Activated CD8-positive, alpha-beta T cell treated with anti-CD3 and anti-CD28 coated beads, Interleukin-2, amount 10 ng/mL, durations not matched to agents 7 days and 5 days (primary cell): ENCODE data around the gene CD28. TPM values are rescaled to one million over a fixed set of nuclear protein-coding genes. Genes with fewer than 3 reads are reported as not detected.
"Not testable (repeated sequence)": the region's sequence is repeated elsewhere in the genome, so short reads cannot be mapped to it uniquely, and the experiment has no call there.

Experiments used
- ATAC-seq: fragments of 150-1000 bp; cut with Tn5 transposase; one replicate; pipeline ENCODE4 v1.10.0; 2021; ENCODE audit warnings: moderate library complexity
- CTCF ChIA-PET: fragments of 350-600 bp; sonication (Branson Sonifier 250); formaldehyde crosslinking; loops from one replicate; lab custom pipeline; 2021; ENCODE audit warnings: antibody characterized with exemption; lab: Charles Lee
- POLR2A ChIA-PET: fragments of 350-600 bp; sonication (Branson Sonifier 250); formaldehyde crosslinking; loops from one replicate; lab custom pipeline; 2021; ENCODE audit warnings: antibody characterized with exemption; lab: Charles Lee
- DNase-seq: peaks from one replicate; pipeline ENCODE4 v3.0.0-alpha.2; 2020
- H3K27ac Mint-ChIP-seq: one replicate; pipeline ENCODE4 v1.8.0; 2021; ENCODE audit warnings: mild to moderate bottlenecking, mixed read lengths
- H3K27me3 Mint-ChIP-seq: one replicate; pipeline ENCODE4 v1.8.0; 2021; ENCODE audit warnings: low read depth, mixed read lengths
- H3K36me3 Mint-ChIP-seq: one replicate; pipeline ENCODE4 v1.8.0; 2021; ENCODE audit warnings: low read depth, mixed read lengths
- H3K4me1 Mint-ChIP-seq: one replicate; pipeline ENCODE4 v1.8.0; 2021; ENCODE audit warnings: low read depth, mixed read lengths
- H3K4me3 Mint-ChIP-seq: one replicate; pipeline ENCODE4 v1.8.0; 2021; ENCODE audit warnings: mild to moderate bottlenecking, mixed read lengths
- H3K9me3 Mint-ChIP-seq: one replicate; pipeline ENCODE4 v1.8.0; 2022; ENCODE audit warnings: mixed read lengths; ENCODE audit not compliant: insufficient read depth
- total RNA-seq, 2 experiments: library from RNA; stranded (reverse); gene quantifications; one replicate each; pipeline ENCODE4 v1.2.3, GENCODE V29; 2021

Gene CD28
- total RNA-seq, 2 experiments from 2014 or later = 25.6 to 27.2 TPM

DNA sequence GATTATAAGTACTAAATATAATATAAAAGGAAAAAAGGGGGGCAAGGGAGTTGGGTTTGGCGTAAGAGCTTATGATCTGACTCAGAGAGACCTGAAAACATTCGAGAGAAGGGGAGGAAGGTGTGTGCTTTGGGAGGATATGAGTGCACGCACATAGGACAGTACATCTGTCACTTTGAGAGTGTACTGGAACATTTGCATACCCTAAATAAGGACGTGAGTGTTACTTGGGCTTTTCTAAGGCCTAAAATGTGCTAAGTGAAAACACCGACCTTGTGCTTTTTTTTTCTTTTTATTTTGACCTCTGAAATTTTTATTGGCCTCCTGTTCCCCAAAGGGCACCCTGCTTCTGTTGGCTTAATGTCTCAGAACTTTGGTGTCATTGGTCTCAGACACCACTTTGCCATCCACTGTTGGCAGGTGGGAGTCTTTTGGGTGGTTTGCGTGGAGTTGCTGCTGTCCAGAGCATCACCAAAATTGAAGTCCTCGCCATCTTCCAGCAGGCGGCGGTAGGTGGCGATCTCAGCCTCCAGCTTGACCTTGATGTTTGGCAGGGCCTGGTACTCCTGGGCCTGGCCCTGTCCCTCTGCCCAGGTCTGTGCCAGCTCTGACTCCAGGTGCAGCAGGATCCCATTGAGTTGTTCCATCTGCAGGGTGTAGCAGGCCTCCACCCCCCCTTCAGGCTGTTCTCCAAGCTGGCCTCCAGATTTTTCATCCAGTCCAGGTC lies 57.7 kb downstream of the CD28 start:
- H3K27ac Mint-ChIP-seq = peak overlapping the region; percentile 50
- H3K27me3 Mint-ChIP-seq = no peaks in the 10 kb centered on the region
- no peak overlapping the region for H3K4me3 Mint-ChIP-seq
- DNase-seq = no peak
- ChIA-PET POLR2A (interaction anchor here (1.4 kb wide), 1 partner anchor 22 kb away, joined by 4 read pairs; no protein-coding TSS in a partner anchor), CTCF (interaction anchor here (0.8 to 2.7 kb wide), 6 partner anchors 13 to 51 kb away, joined by 4 to 10 read pairs (median 6); no protein-coding TSS in a partner anchor)
- peaks cover 34% of the 10 kb centered on the region for H3K36me3 Mint-ChIP-seq
- peak; percentile 44 for ATAC-seq
- peaks cover 27% of the 10 kb centered on the region for H3K4me1 Mint-ChIP-seq
- peaks cover 13% of the 10 kb centered on the region for H3K9me3 Mint-ChIP-seq

DNA sequence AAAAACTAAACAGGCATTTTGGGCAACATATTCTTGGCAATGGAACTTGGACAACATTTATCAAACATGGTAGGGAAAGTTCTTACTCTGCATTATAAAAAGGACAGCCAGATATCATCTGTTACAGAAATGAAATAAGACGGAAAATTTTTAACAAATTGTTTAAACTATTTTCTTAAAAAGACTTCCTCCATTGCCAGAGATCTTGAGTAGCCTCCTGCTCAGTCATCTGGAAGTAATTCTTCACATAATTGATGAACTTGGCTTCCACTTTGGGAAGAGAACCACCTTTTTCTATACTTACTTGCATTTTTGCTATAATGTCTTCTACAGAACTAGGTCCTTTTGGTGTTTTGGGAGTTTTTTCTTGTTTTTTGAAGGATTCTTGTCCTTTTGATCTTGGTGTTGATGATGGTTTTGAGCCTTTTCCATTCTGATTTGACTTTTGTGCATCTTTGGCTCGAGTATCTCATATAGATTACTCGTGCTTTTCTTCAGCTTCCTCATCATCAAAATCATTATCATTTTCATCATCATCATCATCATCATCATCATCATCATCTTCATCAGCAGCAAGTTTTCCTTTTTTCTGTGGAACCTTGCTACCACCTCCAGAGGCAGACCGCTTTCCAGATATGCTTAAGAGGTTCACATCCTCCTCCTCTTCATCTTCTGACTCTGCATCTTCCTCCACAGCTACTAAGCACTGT lies 66.2 kb downstream of the CD28 start:
- no peak for DNase-seq
- no peaks in the 10 kb centered on the region for H3K27me3 Mint-ChIP-seq
- peaks cover 14% of the 10 kb centered on the region for H3K36me3 Mint-ChIP-seq
- no peak for ATAC-seq
- CTCF ChIA-PET = no interaction called here
- peaks cover 18% of the 10 kb centered on the region for H3K9me3 Mint-ChIP-seq
- H3K4me3 Mint-ChIP-seq = no peak overlapping the region
- no peaks in the 10 kb centered on the region for H3K4me1 Mint-ChIP-seq
- POLR2A ChIA-PET = no interaction called here
- no peak overlapping the region for H3K27ac Mint-ChIP-seq

DNA sequence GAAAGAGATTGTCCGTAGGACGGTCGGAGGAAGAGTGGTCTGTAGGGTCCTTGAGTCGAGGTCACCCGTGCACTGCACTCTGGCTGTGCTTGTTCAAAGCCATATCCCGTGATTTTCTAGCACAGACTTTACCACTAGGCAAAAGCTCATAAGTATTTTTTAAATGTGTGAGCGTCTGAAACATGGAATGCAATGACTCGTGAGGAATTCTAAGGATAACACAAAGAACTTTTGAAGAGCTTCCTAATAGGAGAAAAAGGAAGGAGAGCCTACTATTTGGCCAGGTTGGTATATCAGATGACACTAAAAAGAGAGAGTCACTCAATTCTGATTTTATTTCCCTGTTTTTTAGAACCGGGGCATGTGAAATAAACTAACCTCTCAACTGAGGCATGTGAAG lies 68.3 kb downstream of the CD28 start:
- Mint-ChIP-seq H3K27ac (no peak overlapping the region), H3K27me3 (no peaks in the 10 kb centered on the region), H3K9me3 (peaks cover 11% of the 10 kb centered on the region), H3K36me3 (peaks cover 8% of the 10 kb centered on the region), H3K4me1 (peaks cover 6% of the 10 kb centered on the region), H3K4me3 (no peak overlapping the region)
- ChIA-PET POLR2A (no interaction called here), CTCF (interaction anchor here (0.8 kb wide), 2 partner anchors 12 to 35 kb away, joined by 3 read pairs; no protein-coding TSS in a partner anchor)
- DNase-seq (no peak), ATAC-seq (no peak)

GRCh38 chr2:203775684-203776083 lies 69.2 kb downstream of the CD28 start:
- H3K4me3 Mint-ChIP-seq = no peak overlapping the region
- ATAC-seq = no peak
- POLR2A ChIA-PET = no interaction called here
- H3K27me3 Mint-ChIP-seq = no peaks in the 10 kb centered on the region
- H3K9me3 Mint-ChIP-seq = peaks cover 11% of the 10 kb centered on the region
- H3K36me3 Mint-ChIP-seq = peaks cover 5% of the 10 kb centered on the region
- peaks cover 16% of the 10 kb centered on the region for H3K4me1 Mint-ChIP-seq
- H3K27ac Mint-ChIP-seq = no peak overlapping the region
- CTCF ChIA-PET = no interaction called here
- no peak for DNase-seq

DNA sequence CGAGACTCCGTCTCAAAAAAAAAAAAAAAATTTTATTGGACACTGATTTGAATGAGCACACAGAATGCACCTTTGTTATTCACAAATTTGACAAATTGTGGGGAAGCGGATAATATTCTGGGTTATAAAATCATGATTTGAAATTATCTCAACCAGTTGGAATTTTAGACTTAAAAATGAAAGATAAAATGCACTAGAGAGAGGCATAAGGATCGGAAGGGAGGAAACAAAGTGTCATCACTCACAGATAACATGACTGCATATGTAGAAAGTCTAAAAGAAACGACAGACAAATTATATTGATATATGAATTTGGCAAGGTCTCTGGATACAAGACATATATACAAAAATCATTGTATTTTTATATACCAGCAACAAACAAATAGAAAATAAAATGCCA lies 70.6 kb downstream of the CD28 start:
- ChIA-PET CTCF (interaction anchor here (0.6 kb wide), 1 partner anchor 1583 kb away, joined by 3 read pairs; no protein-coding TSS in a partner anchor), POLR2A (no interaction called here)
- no peak for ATAC-seq
- peaks cover 2% of the 10 kb centered on the region for H3K36me3 Mint-ChIP-seq
- H3K4me3 Mint-ChIP-seq = no peak overlapping the region
- H3K27me3 Mint-ChIP-seq = no peaks in the 10 kb centered on the region
- H3K27ac Mint-ChIP-seq = no peak overlapping the region
- peaks cover 25% of the 10 kb centered on the region for H3K4me1 Mint-ChIP-seq
- no peak for DNase-seq
- H3K9me3 Mint-ChIP-seq = peaks cover 3% of the 10 kb centered on the region

DNA sequence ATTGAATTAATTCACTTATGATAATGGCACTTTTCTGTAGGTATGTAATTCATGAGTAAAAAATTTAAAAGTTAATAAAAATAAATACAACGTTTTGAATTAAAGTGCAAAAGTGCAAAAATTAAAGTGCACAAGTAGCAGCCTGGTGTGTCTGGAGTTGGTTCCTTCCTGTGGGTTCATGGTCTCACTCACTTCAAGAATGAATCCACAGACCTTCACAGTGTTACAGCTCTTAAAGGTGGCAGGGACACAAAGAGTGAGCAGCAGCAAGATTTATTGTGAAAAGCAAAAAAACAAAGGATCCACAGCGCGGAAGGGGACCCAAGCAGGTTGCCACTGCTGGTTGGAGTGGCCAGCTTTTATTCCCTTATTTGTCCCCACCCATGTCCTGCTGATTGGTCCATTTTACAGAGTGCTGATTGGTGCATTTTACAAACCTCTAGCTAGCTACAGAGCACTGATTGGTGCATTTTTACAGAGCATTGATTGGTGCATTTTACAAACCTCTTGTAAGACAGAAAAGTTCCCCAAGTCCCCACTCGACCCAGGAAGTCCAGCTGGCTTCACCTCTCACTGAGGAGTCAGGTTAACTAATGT lies 73.1 kb downstream of the CD28 start:
- H3K4me1 Mint-ChIP-seq = peaks cover 49% of the 10 kb centered on the region
- H3K27ac Mint-ChIP-seq = peak overlapping the region; percentile 3
- DNase-seq, H3K9me3 Mint-ChIP-seq, H3K4me3 Mint-ChIP-seq, H3K27me3 Mint-ChIP-seq, H3K36me3 Mint-ChIP-seq, ATAC-seq: not testable (repeated sequence)
- ChIA-PET POLR2A (interaction anchor here (0.7 kb wide), 1 partner anchor 39 kb away, joined by 3 read pairs; no protein-coding TSS in a partner anchor), CTCF (interaction anchor here (2.5 to 6.8 kb wide), 2 partner anchors 29 to 35 kb away, joined by 7 to 38 read pairs; no protein-coding TSS in a partner anchor)

- peaks cover 2% of the 10 kb centered on the region for H3K36me3 Mint-ChIP-seq
- no peaks in the 10 kb centered on the region for H3K27me3 Mint-ChIP-seq
- H3K27ac Mint-ChIP-seq = no peak overlapping the region
- ChIA-PET CTCF (interaction anchor here (2.5 to 6.8 kb wide), 3 partner anchors 29 to 40 kb away, joined by 7 to 38 read pairs (median 28); no protein-coding TSS in a partner anchor), POLR2A (interaction anchor here (0.6 kb wide), 2 partner anchors 12 to 34 kb away, joined by 3 to 4 read pairs; no protein-coding TSS in a partner anchor)
- H3K4me1 Mint-ChIP-seq = peaks cover 56% of the 10 kb centered on the region
- DNase-seq (no peak), ATAC-seq (no peak)
- no peak overlapping the region for H3K4me3 Mint-ChIP-seq
- H3K9me3 Mint-ChIP-seq = no peaks in the 10 kb centered on the region
Observed at GRCh38 chr2:203780231-203780630, 73.8 kb downstream of the CD28 start.

DNA sequence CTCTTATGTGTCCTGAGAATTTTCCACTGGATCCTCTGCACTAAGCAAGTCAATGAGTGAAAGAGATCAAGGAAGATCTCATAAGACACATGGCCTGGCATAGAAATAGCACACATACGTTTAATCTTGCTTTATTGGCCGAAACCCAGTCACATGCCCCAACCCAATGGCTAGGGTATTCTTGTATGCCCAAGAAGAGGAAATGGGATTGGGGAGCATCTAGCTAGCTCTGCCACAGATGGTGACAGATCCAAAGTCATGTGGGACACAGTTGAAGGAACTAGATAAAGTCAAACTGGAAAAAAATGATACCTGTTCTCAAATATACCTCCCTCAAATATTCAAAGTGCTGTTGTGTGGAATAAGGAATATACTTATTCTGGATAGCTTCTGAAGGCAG lies 74.7 kb downstream of the CD28 start:
- no peak overlapping the region for H3K27ac Mint-ChIP-seq
- POLR2A ChIA-PET = no interaction called here

DNA sequence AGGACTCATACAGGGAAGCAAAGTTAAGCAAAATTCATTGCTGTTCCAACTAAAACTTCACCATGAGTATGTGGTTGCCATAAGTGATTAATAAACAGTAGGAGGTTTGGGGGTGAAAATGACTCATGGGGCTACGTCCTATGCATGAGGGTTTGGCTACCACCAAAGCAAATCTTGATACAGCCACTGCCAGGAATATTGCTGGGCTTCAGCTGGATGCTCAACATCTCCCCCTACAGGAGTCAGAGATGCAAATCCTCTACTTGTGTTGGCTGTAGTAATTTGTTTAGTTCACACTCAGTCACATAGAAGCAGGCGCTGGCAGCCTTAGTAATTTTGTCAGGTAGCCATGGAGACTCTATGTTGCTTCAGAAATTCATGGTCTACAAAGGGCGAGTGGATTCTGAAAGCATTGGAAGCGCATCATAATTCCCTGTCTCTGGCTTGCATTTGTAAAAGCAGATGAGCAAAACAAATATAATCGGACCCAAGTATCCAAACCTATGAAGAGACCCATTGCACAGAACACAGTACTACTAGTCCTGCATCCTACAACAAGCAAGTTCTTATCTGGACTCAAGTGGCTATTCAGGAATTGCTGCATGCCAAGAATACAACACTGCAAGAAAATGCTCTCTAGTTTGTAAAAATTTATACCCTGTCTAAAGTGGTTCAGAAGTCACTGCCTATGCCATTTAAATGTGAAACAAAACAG lies 76.0 kb downstream of the CD28 start:
- no peak overlapping the region for H3K4me3 Mint-ChIP-seq
- POLR2A ChIA-PET = interaction anchor here (1.0 kb wide), 1 partner anchor 76 kb away, joined by 4 read pairs; the partner anchor contains the start of gene CD28
- H3K27ac Mint-ChIP-seq = peak overlapping the region; percentile 44
- ATAC-seq (peak; percentile 90), DNase-seq (peak; percentile 72)
- peaks cover 2% of the 10 kb centered on the region for H3K36me3 Mint-ChIP-seq
- H3K4me1 Mint-ChIP-seq = peaks cover 62% of the 10 kb centered on the region
- no peaks in the 10 kb centered on the region for H3K27me3 Mint-ChIP-seq
- CTCF ChIA-PET = interaction anchor here (0.6 to 6.8 kb wide), 17 partner anchors 14 to 222 kb away, joined by 3 to 38 read pairs (median 4); no protein-coding TSS in a partner anchor
- H3K9me3 Mint-ChIP-seq = no peaks in the 10 kb centered on the region

More for the DNA sequence above, 74.7 kb downstream of the CD28 start:
- H3K9me3 Mint-ChIP-seq = no peaks in the 10 kb centered on the region
- H3K36me3 Mint-ChIP-seq = peaks cover 2% of the 10 kb centered on the region
- H3K27me3 Mint-ChIP-seq = no peaks in the 10 kb centered on the region
- no peak for ATAC-seq
- DNase-seq = no peak
- CTCF ChIA-PET = interaction anchor here (0.8 to 6.8 kb wide), 12 partner anchors 17 to 75 kb away, joined by 3 to 38 read pairs (median 4); no protein-coding TSS in a partner anchor
- H3K4me3 Mint-ChIP-seq = no peak overlapping the region
- peaks cover 56% of the 10 kb centered on the region for H3K4me1 Mint-ChIP-seq

DNA sequence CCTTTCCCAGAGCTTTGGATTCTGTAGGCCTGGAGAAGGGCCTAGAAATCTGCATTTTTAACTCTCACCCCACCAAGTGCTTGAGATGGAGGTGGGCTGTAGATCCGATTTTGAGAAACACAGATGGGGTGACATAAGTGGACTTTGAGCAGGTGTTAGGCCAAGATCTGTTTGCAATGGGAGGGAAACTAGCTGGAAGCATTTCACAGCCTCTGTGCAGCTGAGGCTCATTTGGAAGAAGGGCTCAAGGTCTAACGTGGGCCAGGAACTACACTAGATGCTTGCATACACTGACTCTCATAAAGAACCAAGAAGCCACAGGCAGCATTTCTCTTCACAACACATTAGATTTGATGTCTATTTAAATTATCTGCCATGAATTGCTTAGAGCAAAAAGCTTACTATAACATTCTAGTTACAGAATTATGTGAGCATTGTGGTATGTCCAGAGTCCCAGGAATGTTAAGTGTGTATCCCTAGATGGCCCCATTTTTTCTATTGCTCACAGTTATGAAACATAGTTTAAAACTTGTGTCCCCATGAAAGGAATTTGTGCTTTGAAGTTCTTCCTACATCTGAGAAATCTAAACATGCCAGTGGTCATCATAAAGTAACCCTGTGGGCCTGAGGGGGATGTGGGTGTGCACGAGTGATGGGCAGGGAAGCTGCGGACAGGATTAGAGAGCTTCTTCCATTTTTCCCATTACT lies 77.2 kb downstream of the CD28 start:
- H3K4me1 Mint-ChIP-seq = peaks cover 62% of the 10 kb centered on the region
- POLR2A ChIA-PET = no interaction called here
- ATAC-seq (no peak), DNase-seq (no peak)
- CTCF ChIA-PET = interaction anchor here (0.6 to 6.8 kb wide), 15 partner anchors 9 to 223 kb away, joined by 3 to 38 read pairs (median 4); no protein-coding TSS in a partner anchor
- no peak overlapping the region for H3K4me3 Mint-ChIP-seq
- H3K27me3 Mint-ChIP-seq = no peaks in the 10 kb centered on the region
- H3K36me3 Mint-ChIP-seq = peaks cover 2% of the 10 kb centered on the region
- no peaks in the 10 kb centered on the region for H3K9me3 Mint-ChIP-seq
- peak overlapping the region; percentile 32 for H3K27ac Mint-ChIP-seq
